H9 (cell line): ENCODE results near the gene C14orf132. TPM values are rescaled to one million over a fixed set of nuclear protein-coding genes. Genes with fewer than 3 reads are reported as not detected.

Experiments used
- DNase-seq: peaks from one replicate; pipeline ENCODE4 v3.0.0-alpha.2; 2017
- H2AFZ ChIP-seq: one replicate; pipeline ENCODE4 v1.6.1; 2013; ENCODE audit warnings: mild to moderate bottlenecking, low read length, control low read depth, moderate library complexity
- H2AK5ac ChIP-seq: 2 replicates; pipeline ENCODE4 v1.6.1; 2013; ENCODE audit warnings: low read length, control low read depth, mixed read lengths; ENCODE audit not compliant: insufficient read length
- H2BK120ac ChIP-seq: one replicate; pipeline ENCODE4 v1.6.1; 2013; ENCODE audit warnings: low read depth, mild to moderate bottlenecking, low read length, control low read depth, inconsistent platforms; ENCODE audit not compliant: poor library complexity, severe bottlenecking
- H2BK12ac ChIP-seq: 2 replicates; pipeline ENCODE4 v1.6.1; 2013; ENCODE audit warnings: low read length, control low read depth, mixed read lengths, low read depth; ENCODE audit not compliant: insufficient read length
- H2BK15ac ChIP-seq: 2 replicates; pipeline ENCODE4 v1.6.1; 2013; ENCODE audit warnings: low read depth, low read length, control low read depth
- H2BK20ac ChIP-seq: one replicate; pipeline ENCODE4 v1.6.1; 2013; ENCODE audit warnings: low read depth, mild to moderate bottlenecking, low read length, control low read depth, inconsistent platforms; ENCODE audit not compliant: poor library complexity, severe bottlenecking
- H2BK5ac ChIP-seq: 2 replicates; pipeline ENCODE4 v1.6.1; 2013; ENCODE audit warnings: low read length, control low read depth, mixed read lengths; ENCODE audit not compliant: insufficient read length
- H3K14ac ChIP-seq: 2 replicates; pipeline ENCODE4 v1.6.1; 2013; ENCODE audit warnings: low read length, control low read depth; ENCODE audit not compliant: insufficient read depth
- H3K18ac ChIP-seq: 2 replicates; pipeline ENCODE4 v1.6.1; 2013; ENCODE audit warnings: low read depth, mild to moderate bottlenecking, mixed read lengths, low read length, control low read depth; ENCODE audit not compliant: insufficient read length
- H3K23ac ChIP-seq: 2 replicates; pipeline ENCODE4 v1.6.1; 2013; ENCODE audit warnings: low read length, control low read depth, mixed read lengths, low read depth; ENCODE audit not compliant: insufficient read length
- H3K23me2 ChIP-seq: 2 replicates; pipeline ENCODE4 v1.6.1; 2013; ENCODE audit warnings: low read depth, mild to moderate bottlenecking, mixed read lengths, low read length, control low read depth; ENCODE audit not compliant: insufficient read length, poor library complexity, severe bottlenecking
- H3K27ac ChIP-seq: 2 replicates; pipeline ENCODE4 v1.5.1; 2013; ENCODE audit warnings: low read length, control low read depth, mixed read lengths, low read depth; ENCODE audit not compliant: insufficient read length
- H3K27me3 ChIP-seq: 2 replicates; pipeline ENCODE4 v1.6.1; 2013; ENCODE audit warnings: low read length, control low read depth, inconsistent platforms; ENCODE audit not compliant: insufficient read depth
- H3K4ac ChIP-seq: 2 replicates; pipeline ENCODE4 v1.6.1; 2013; ENCODE audit warnings: low read depth, mild to moderate bottlenecking, control low read depth, inconsistent platforms, low read length, moderate library complexity
- H3K4me1 ChIP-seq: 2 replicates; pipeline ENCODE4 v1.6.1; 2013; ENCODE audit warnings: low read length, control low read depth, inconsistent platforms; ENCODE audit not compliant: insufficient read depth
- H3K4me2 ChIP-seq: 2 replicates; pipeline ENCODE4 v1.6.1; 2013; ENCODE audit warnings: low read length, control low read depth, mixed read lengths; ENCODE audit not compliant: insufficient read length, insufficient read depth
- H3K56ac ChIP-seq: 2 replicates; pipeline ENCODE4 v1.6.1; 2013; ENCODE audit warnings: low read depth, mild to moderate bottlenecking, mixed read lengths, low read length, control low read depth; ENCODE audit not compliant: insufficient read length
- H3K79me1 ChIP-seq: 2 replicates; pipeline ENCODE4 v1.6.1; 2013; ENCODE audit warnings: low read depth, mild to moderate bottlenecking, moderate library complexity, low read length, control low read depth, inconsistent platforms; ENCODE audit not compliant: insufficient read depth, poor library complexity, severe bottlenecking
- H3K79me2 ChIP-seq: 2 replicates; pipeline ENCODE4 v1.6.1; 2013; ENCODE audit warnings: low read length, control low read depth, inconsistent platforms; ENCODE audit not compliant: insufficient read depth
- H3K9ac ChIP-seq: 2 replicates; pipeline ENCODE4 v1.6.1; 2013; ENCODE audit warnings: low read length, control low read depth, mixed read lengths; ENCODE audit not compliant: insufficient read length; ENCODE audit errors: extremely low read depth
- H3K9me3 ChIP-seq: one replicate; pipeline ENCODE4 v1.6.1; 2013; ENCODE audit warnings: low read depth, low read length, inconsistent platforms; ENCODE audit not compliant: control insufficient read depth
- H3T11ph ChIP-seq: one replicate; pipeline ENCODE4 v1.6.1; 2013; ENCODE audit warnings: mild to moderate bottlenecking, low read length, control low read depth, inconsistent platforms
- H4K20me1 ChIP-seq: one replicate; pipeline ENCODE4 v1.6.1; 2013; ENCODE audit not compliant: control insufficient read depth, insufficient read length, insufficient read depth
- H4K5ac ChIP-seq: 2 replicates; pipeline ENCODE4 v1.6.1; 2013; ENCODE audit warnings: low read depth, mild to moderate bottlenecking, mixed read lengths, low read length, control low read depth; ENCODE audit not compliant: insufficient read length
- H4K8ac ChIP-seq: replicated peaks from 2 replicates; pipeline ENCODE4 v1.6.1; 2013; ENCODE audit warnings: low read length, control low read depth, mixed read lengths, low read depth; ENCODE audit not compliant: insufficient read length
- H4K91ac ChIP-seq: 2 replicates; pipeline ENCODE4 v1.6.1; 2013; ENCODE audit warnings: low read depth, mild to moderate bottlenecking, moderate library complexity, mixed read lengths, low read length, control low read depth; ENCODE audit not compliant: insufficient read length
- H3K27ac Mint-ChIP-seq, 3 experiments: 2 replicates in 2 of 3; 3 replicates in 1 of 3; pipeline ENCODE4 v1.8.0; 2020 to 2021; ENCODE audit warnings: mixed read lengths in 3 of 3, mild to moderate bottlenecking in 1 of 3, moderate library complexity in 1 of 3
- H3K27me3 Mint-ChIP-seq: 2 replicates; pipeline ENCODE4 v1.8.0; 2021; ENCODE audit warnings: low read depth, mild to moderate bottlenecking, moderate library complexity, mixed read lengths
- H3K36me3 Mint-ChIP-seq, 3 experiments: 2 replicates in 2 of 3; 3 replicates in 1 of 3; pipeline ENCODE4 v1.8.0; 2020 to 2021; ENCODE audit warnings: low read depth in 3 of 3, mixed read lengths in 3 of 3; ENCODE audit not compliant: insufficient read depth in 1 of 3
- H3K4me1 Mint-ChIP-seq, 2 experiments: 2 replicates each; pipeline ENCODE4 v1.8.0; 2020; ENCODE audit warnings: mixed read lengths in 2 of 2
- H3K4me3 Mint-ChIP-seq, 2 experiments: 2 replicates in 1 of 2; 3 replicates in 1 of 2; pipeline ENCODE4 v1.8.0; 2020 to 2021; ENCODE audit warnings: mild to moderate bottlenecking in 2 of 2, mixed read lengths in 2 of 2, moderate library complexity in 1 of 2
- H3K9me3 Mint-ChIP-seq, 2 experiments: 2 replicates in 1 of 2; 3 replicates in 1 of 2; pipeline ENCODE4 v1.8.0; 2020; ENCODE audit warnings: mild to moderate bottlenecking in 2 of 2, mixed read lengths in 2 of 2, moderate library complexity in 1 of 2
- WGBS: extraction: QIAGEN DNeasy Blood & Tissue Kit; methylation state at CpG from one replicate; pipeline ENCODE4 v1.1.7; 2013; ENCODE audit warnings: missing lambda C conversion rate, low lambda C conversion rate, mixed read lengths; ENCODE audit not compliant: insufficient read length; ENCODE audit errors: extremely low coverage; 5-methylcytosine and 5-hydroxymethylcytosine counted together
- total RNA-seq: library from RNA; stranded (reverse); gene quantifications from 2 replicates; pipeline ENCODE4 v1.2.1, GENCODE V29; 2021
- TF ChIP-seq, protein P1 (sequence below): fragments of 200-600 bp; sonication (generic); conservative IDR thresholded peaks from 3 replicates; pipeline ENCODE4 v1.8.0; 2021; ENCODE audit warnings: antibody characterized with exemption, mild to moderate bottlenecking

C14orf132 gene
- total RNA-seq, 1 experiment from 2014 or later = 5.7 TPM

DNA sequence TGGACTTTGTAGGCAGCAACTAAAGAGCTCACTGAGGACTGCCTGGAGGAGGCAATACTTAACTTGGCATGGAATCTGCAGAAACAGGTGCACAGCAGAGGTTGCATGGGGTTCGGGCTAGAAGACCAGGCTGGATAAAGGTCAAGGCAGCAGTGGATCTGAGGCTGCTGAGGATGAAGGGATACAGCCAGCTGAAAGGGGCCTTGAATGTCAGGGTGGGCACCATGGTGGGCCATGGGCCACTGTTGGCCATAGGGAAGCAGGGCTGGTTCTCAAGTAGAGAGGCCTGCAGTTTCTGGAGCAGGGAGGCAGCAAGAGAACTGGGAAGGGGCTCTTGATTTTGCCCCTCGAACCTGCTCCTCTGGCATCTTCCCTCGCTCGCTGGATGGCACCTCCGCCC lies 55.5 kb downstream of the C14orf132 start:
- Histone ChIP-seq H3K79me1 (no peaks in the 10 kb centered on the region), H3K56ac (no peak overlapping the region), H3K23me2 (no peaks in the 10 kb centered on the region), H3K4me1 (no peaks in the 10 kb centered on the region), H3K79me2 (no peaks in the 10 kb centered on the region), H2BK20ac (no peak overlapping the region), H2BK15ac (no peak overlapping the region), H3K14ac (no peak overlapping the region), H3K23ac (no peak overlapping the region), H3K18ac (no peak overlapping the region), H3T11ph (no peak overlapping the region), H3K27me3 (no peaks in the 10 kb centered on the region), H2AFZ (no peak overlapping the region), H2AK5ac (no peak overlapping the region), H3K27ac (no peak overlapping the region), H3K9me3 (no peaks in the 10 kb centered on the region), H4K5ac (no peak overlapping the region), H4K8ac (no peak overlapping the region), H3K4me2 (no peak overlapping the region), H4K20me1 (no peaks in the 10 kb centered on the region), H3K4ac (no peak overlapping the region), H2BK120ac (no peak overlapping the region), H4K91ac (no peak overlapping the region), H3K9ac (no peak overlapping the region), H2BK5ac (no peak overlapping the region), H2BK12ac (no peak overlapping the region)
- H3K36me3 Mint-ChIP-seq = no peaks in the 10 kb centered on the region; a peak in 4 of 7 replicates
- peaks cover 31 to 46% of the 10 kb centered on the region in 2 experiments for H3K4me1 Mint-ChIP-seq
- H3K9me3 Mint-ChIP-seq = no peaks in the 10 kb centered on the region
- no peak overlapping the region for H3K27ac Mint-ChIP-seq
- TF ChIP-seq, protein P1, sequence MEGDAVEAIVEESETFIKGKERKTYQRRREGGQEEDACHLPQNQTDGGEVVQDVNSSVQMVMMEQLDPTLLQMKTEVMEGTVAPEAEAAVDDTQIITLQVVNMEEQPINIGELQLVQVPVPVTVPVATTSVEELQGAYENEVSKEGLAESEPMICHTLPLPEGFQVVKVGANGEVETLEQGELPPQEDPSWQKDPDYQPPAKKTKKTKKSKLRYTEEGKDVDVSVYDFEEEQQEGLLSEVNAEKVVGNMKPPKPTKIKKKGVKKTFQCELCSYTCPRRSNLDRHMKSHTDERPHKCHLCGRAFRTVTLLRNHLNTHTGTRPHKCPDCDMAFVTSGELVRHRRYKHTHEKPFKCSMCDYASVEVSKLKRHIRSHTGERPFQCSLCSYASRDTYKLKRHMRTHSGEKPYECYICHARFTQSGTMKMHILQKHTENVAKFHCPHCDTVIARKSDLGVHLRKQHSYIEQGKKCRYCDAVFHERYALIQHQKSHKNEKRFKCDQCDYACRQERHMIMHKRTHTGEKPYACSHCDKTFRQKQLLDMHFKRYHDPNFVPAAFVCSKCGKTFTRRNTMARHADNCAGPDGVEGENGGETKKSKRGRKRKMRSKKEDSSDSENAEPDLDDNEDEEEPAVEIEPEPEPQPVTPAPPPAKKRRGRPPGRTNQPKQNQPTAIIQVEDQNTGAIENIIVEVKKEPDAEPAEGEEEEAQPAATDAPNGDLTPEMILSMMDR = no peak
- H3K27me3 Mint-ChIP-seq = no peaks in the 10 kb centered on the region
- WGBS = no CpG with 5 or more reads among the region's 5 CpGs
- no peak for DNase-seq
- no peak overlapping the region for H3K4me3 Mint-ChIP-seq
